Measurements from ENCODE around the gene VRK2. TPM values are rescaled to one million over a fixed set of nuclear protein-coding genes. Genes with fewer than 3 reads are reported as not detected.
"Not testable (repeated sequence)": the region's sequence is repeated elsewhere in the genome, so short reads cannot be mapped to it uniquely, and the experiment has no call there.

VRK2 gene
- total RNA-seq, 2 donors from 2014 or later, result 6.6 to 10.9 TPM

DNA sequence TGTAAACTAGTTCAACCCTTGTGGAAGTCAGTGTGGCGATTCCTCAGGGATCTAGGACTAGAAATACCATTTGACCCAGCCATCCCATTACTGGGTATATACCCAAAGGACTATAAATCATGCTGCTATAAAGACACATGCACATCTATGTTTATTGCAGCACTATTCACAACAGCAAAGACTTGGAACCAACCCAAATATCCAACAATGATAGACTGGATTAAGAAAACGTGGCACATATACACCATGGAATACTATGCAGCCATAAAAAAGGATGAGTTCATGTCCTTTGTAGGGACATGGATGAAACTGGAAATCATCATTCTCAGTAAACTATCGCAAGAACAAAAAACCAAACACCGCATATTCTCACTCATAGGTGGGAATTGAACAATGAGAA, 130.6 kb downstream of the VRK2 start:
- H3K4me3 ChIP-seq; H3K27me3 ChIP-seq; H3K4me1 ChIP-seq; H3K36me3 ChIP-seq (replicated peaks in 1 of 2; ENCODE audit: insufficient read depth in 1 of 2, low read depth in 2 of 2); DNase-seq; H3K9me3 ChIP-seq; ATAC-seq; intact Hi-C loops (cut with DNase I); H3K27ac ChIP-seq: not testable (repeated sequence)
- 88 to 94% methylated on average over 2 of the region's 4 CpGs for WGBS, 2 donors

DNA sequence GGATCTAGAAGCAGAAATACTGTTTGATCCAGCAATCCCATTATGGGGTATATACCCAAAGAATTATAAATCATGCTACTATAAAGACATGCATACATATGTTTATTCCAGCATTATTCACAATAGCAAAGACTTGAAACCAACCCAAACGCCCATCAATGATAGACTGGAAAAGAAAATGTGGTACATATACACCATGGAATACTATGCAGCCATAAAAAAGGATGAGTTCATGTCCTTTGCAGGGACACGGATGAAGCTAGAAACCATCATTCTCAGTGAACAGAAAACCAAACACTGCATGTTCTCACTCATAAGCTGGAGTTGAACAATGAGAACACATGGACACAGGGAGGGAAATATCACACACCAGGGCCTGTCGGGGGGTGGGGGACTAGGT, 133.6 kb downstream of the VRK2 start:
- 94 to 95% methylated on average over 3 of the region's 3 CpGs for WGBS, 2 donors
- DNase-seq; H3K9me3 ChIP-seq; ATAC-seq; H3K4me3 ChIP-seq; H3K27ac ChIP-seq; H3K27me3 ChIP-seq; H3K4me1 ChIP-seq; H3K36me3 ChIP-seq (replicated peaks in 1 of 2; ENCODE audit: insufficient read depth in 1 of 2, low read depth in 2 of 2); intact Hi-C loops (cut with DNase I): not testable (repeated sequence)

DNA sequence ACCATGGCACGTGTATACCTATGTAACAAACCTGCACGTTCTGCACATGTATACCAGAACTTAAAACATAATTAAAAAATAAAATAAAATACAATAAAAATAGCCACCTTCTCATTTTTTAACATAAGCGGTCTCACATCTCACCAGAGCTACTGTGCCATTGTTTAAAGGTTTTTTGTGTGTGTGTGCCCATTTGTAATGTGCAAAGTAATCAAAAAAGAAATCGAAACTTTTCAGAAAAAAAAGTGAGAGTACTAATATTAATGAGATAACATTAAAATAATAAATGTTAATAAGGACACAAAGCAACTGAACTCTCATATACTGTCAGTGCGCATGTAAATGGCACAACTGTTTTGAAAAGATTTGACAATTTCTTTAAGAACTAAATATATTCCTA, 134.0 kb downstream of the VRK2 start:
- no peaks in the 10 kb centered on the region for H3K9me3 ChIP-seq
- no peak for DNase-seq
- no peak overlapping the region for H3K4me3 ChIP-seq
- no peaks in the 10 kb centered on the region for H3K4me1 ChIP-seq
- ATAC-seq, result no peak
- TF ChIP-seq, protein P1, sequence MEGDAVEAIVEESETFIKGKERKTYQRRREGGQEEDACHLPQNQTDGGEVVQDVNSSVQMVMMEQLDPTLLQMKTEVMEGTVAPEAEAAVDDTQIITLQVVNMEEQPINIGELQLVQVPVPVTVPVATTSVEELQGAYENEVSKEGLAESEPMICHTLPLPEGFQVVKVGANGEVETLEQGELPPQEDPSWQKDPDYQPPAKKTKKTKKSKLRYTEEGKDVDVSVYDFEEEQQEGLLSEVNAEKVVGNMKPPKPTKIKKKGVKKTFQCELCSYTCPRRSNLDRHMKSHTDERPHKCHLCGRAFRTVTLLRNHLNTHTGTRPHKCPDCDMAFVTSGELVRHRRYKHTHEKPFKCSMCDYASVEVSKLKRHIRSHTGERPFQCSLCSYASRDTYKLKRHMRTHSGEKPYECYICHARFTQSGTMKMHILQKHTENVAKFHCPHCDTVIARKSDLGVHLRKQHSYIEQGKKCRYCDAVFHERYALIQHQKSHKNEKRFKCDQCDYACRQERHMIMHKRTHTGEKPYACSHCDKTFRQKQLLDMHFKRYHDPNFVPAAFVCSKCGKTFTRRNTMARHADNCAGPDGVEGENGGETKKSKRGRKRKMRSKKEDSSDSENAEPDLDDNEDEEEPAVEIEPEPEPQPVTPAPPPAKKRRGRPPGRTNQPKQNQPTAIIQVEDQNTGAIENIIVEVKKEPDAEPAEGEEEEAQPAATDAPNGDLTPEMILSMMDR (IDR thresholded peaks at IDR 0.05), result no peak
- TF ChIP-seq POLR2A (IDR thresholded peaks at IDR 0.05), result no peak
- no peak overlapping the region for H3K27ac ChIP-seq
- 95 to 97% methylated on average over 5 of the region's 5 CpGs for WGBS, 2 donors
- intact Hi-C loops (cut with DNase I), result no loop called here
- no peaks in the 10 kb centered on the region for H3K36me3 ChIP-seq (replicated peaks in 1 of 2; ENCODE audit: insufficient read depth in 1 of 2, low read depth in 2 of 2)
- H3K27me3 ChIP-seq, result no peaks in the 10 kb centered on the region

DNA sequence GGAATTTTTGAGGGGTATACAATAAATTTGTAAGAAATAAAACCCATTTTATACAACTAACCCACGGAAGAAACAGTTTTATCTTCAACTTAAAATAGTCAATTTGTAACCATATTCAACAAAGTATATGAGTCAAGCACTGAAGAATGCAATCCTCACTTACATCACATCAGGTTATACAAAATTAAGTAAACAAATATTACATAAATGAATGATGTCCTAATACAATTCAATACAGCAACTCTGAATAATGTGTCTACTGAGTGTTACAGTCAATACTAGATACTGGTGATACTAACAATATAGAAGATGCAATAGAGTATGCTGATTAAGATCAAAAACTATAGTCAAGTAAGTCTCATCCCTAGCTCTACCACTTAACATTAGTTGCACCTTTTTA, 135.9 kb downstream of the VRK2 start:
- WGBS, 2 donors, result 93 to 94% methylated on average over 1 of the region's 1 CpG
- ATAC-seq (no peak), DNase-seq (no peak)
- no peaks in the 10 kb centered on the region for H3K27me3 ChIP-seq
- H3K4me3 ChIP-seq, result no peak overlapping the region
- intact Hi-C loops (cut with DNase I), result no loop called here
- no peaks in the 10 kb centered on the region for H3K4me1 ChIP-seq
- H3K9me3 ChIP-seq, result no peaks in the 10 kb centered on the region
- H3K27ac ChIP-seq, result no peak overlapping the region
- no peak for TF ChIP-seq POLR2A (IDR thresholded peaks at IDR 0.05)
- TF ChIP-seq, protein P1 (IDR thresholded peaks at IDR 0.05), result no peak
- no peaks in the 10 kb centered on the region for H3K36me3 ChIP-seq (replicated peaks in 1 of 2; ENCODE audit: insufficient read depth in 1 of 2, low read depth in 2 of 2)

DNA sequence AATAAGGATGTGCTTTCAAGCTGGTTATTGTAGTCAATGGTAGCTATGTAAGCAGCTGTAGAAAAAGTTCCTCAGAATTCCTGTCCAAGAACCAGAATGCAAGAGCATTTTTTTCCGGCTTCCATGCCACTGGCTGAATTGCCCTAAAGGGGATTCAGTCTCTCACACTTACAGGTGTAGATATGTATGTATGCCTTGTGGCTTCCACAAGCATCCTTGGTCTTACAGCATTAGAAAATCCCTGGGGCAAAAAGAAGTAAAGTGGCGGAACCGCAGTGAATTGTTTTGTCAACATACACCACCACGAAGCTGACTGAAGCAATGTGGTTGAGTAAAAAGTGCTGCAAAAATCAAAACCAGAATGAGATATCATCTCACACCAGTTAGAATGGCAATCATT, 139.9 kb downstream of the VRK2 start:
- intact Hi-C loops (cut with DNase I), result no loop called here
- no peaks in the 10 kb centered on the region for H3K4me1 ChIP-seq
- no peaks in the 10 kb centered on the region for H3K27me3 ChIP-seq
- peaks cover 0 to 2% of the 10 kb centered on the region in 2 donors for H3K36me3 ChIP-seq (replicated peaks in 1 of 2; ENCODE audit: insufficient read depth in 1 of 2, low read depth in 2 of 2)
- H3K4me3 ChIP-seq, result no peak overlapping the region
- WGBS, 2 donors, result 98% methylated on average over 4 of the region's 4 CpGs
- no peaks in the 10 kb centered on the region for H3K9me3 ChIP-seq
- no peak for DNase-seq
- no peak overlapping the region for H3K27ac ChIP-seq
- TF ChIP-seq, protein P1 (IDR thresholded peaks at IDR 0.05), result no peak
- no peak for TF ChIP-seq POLR2A (IDR thresholded peaks at IDR 0.05)
- ATAC-seq, result no peak

DNA sequence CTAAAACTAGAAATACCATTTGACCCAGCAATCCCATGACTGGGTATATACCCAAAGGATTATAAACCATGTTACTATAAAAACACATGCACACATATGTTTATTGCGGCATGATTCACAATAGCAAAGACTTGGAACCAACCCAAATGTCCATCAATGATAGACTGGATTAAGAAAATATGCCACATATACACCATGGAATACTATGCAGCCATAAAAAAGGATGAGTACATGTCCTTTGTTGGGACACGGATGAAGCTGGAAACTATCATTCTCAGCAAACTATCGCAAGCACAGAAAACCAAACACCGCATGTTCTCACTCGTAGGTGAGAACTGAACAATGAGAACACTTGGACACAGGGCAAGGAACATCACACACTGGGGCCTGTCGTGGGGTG, 140.4 kb downstream of the VRK2 start:
- 93 to 98% methylated on average over 6 of the region's 6 CpGs for WGBS, 2 donors
- intact Hi-C loops (cut with DNase I), result not testable (repeated sequence)

More for the DNA sequence above, 140.4 kb downstream of the VRK2 start:
- H3K4me1 ChIP-seq; H3K9me3 ChIP-seq; H3K27me3 ChIP-seq; ATAC-seq; DNase-seq; H3K36me3 ChIP-seq (replicated peaks in 1 of 2; ENCODE audit: insufficient read depth in 1 of 2, low read depth in 2 of 2); H3K27ac ChIP-seq; H3K4me3 ChIP-seq: not testable (repeated sequence)
